Measurements from ENCODE around the gene TOR1A. TPM values are rescaled to one million over a fixed set of nuclear protein-coding genes. Genes with fewer than 3 reads are reported as not detected.

Gene TOR1A
- total RNA-seq, 1 experiment from 2014 or later: 36.3 TPM

DNA sequence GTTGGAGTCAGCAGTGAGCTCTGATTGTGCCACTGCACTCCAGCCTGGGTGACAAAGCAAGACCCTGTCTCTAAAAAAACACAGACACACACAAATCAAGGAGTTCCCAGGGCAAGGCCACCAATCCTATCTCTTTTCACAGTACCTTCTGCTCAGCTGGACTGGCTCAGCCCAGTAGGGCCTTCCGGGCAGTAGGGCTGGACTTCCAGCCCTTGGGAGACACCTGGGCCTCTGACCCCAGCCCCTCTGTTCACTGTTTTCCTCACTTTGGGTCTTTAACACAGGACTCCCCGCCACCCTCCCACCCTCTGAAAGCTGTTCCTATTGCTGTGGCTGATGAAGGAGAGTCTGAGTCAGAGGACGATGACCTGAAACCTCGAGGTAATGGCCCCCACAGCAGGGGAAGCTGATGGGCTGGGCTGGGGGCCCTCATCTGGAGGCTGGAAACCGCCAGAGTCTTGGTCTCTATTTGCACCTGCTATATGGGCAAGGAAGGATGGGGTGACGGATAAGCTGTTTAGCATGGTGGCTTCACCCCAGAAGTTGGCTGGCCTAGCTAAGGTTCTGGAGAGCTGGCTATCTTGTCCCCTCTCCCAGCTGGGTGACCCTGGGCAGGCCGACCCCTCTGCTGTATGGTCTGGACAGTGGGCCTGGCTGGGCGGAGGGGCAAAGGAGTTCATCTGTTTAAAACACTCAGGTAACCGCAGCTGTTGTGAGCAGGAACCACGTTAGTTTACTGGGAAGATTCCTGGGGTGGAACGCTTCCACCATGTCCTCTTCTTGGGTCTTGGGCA is 36.9 kb upstream of the TOR1A start:
- Mint-ChIP-seq H3K27ac (ENCODE audit: unreplicated experiment) (no peak overlapping the region), H3K4me3 (ENCODE audit: low read depth, unreplicated experiment) (no peak overlapping the region), H3K36me3 (ENCODE audit: insufficient read depth, unreplicated experiment) (peaks cover 8% of the 10 kb centered on the region), H3K27me3 (ENCODE audit: unreplicated experiment) (no peaks in the 10 kb centered on the region), H3K4me1 (ENCODE audit: low read depth, unreplicated experiment) (no peaks in the 10 kb centered on the region), H3K9me3 (ENCODE audit: low read depth, unreplicated experiment) (no peaks in the 10 kb centered on the region)
- no peak for DNase-seq
- CTCF ChIA-PET: no interaction called here
- intact Hi-C loops (cut with micrococcal nuclease; ENCODE audit: unreplicated experiment): no loop called here
- TF ChIP-seq, protein P1, sequence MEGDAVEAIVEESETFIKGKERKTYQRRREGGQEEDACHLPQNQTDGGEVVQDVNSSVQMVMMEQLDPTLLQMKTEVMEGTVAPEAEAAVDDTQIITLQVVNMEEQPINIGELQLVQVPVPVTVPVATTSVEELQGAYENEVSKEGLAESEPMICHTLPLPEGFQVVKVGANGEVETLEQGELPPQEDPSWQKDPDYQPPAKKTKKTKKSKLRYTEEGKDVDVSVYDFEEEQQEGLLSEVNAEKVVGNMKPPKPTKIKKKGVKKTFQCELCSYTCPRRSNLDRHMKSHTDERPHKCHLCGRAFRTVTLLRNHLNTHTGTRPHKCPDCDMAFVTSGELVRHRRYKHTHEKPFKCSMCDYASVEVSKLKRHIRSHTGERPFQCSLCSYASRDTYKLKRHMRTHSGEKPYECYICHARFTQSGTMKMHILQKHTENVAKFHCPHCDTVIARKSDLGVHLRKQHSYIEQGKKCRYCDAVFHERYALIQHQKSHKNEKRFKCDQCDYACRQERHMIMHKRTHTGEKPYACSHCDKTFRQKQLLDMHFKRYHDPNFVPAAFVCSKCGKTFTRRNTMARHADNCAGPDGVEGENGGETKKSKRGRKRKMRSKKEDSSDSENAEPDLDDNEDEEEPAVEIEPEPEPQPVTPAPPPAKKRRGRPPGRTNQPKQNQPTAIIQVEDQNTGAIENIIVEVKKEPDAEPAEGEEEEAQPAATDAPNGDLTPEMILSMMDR (IDR thresholded peaks at IDR 0.05; ENCODE audit: unreplicated experiment): no peak
- BruUV-seq (replicated peaks): no TSS peak

DNA sequence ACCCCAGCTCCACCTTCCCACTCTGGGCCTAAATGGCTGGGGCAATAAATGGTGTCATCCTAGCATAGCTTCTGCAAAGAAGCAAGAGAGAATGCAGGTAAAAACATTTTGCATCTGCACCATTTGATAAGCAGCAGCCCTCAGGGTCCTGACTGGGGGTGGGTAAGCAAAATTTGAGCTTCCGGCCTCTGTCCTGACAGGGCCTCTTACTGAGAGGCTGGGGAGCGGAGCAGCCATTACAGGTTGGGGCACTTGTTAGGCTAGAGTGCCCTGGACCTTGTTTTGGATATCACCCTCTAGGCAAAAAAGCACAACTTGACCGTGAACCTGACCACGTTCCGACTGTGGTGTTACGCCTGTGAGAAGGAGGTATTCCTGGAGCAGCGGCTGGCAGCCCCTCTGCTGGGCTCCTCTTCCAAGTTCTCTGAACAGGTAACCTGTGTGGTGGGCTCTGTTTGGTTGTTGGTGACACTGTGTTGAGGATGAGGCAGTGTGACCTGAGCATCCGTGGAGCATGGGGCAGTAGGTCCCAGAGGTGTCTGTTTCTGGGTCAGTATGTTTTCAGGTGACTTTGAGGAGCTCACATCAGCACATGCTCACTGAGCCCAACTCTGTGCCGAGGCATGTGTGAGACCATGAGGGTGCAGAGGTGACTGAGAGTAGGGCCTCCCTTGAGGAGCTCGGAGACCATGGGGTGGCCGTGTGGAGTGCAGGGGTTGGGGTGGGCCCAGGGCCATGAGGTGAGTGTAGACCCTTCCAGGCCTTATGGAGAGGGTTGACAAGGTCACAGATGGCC is 34.4 kb upstream of the TOR1A start:
- Mint-ChIP-seq H3K36me3 (ENCODE audit: insufficient read depth, unreplicated experiment) (no peaks in the 10 kb centered on the region), H3K4me3 (ENCODE audit: low read depth, unreplicated experiment) (no peak overlapping the region), H3K9me3 (ENCODE audit: low read depth, unreplicated experiment) (no peaks in the 10 kb centered on the region), H3K27ac (ENCODE audit: unreplicated experiment) (no peak overlapping the region), H3K4me1 (ENCODE audit: low read depth, unreplicated experiment) (no peaks in the 10 kb centered on the region), H3K27me3 (ENCODE audit: unreplicated experiment) (no peaks in the 10 kb centered on the region)
- BruUV-seq (replicated peaks): no TSS peak
- TF ChIP-seq, protein P1 (IDR thresholded peaks at IDR 0.05; ENCODE audit: unreplicated experiment): no peak
- intact Hi-C loops (cut with micrococcal nuclease; ENCODE audit: unreplicated experiment): no loop called here
- CTCF ChIA-PET: no interaction called here
- DNase-seq: no peak

DNA sequence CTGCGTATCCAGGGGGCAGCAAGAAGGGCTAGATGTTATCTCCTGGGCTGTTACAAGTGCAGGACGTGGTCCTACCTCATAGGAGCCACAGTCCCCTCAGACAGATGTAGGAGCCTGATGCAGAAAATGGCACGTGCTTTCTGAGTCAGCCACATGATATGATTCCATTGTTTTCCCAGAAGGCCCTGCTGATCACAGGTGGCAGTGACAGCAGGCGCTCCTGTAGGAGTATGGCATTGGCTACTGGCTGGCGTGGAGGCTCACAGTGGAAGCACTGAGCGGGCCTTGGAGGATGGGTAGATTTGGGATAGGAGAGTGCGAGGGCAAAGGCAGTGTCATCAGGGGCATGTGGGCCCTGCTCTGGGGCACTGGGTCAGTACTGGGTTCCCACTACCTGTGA is 33.3 kb upstream of the TOR1A start:
- TF ChIP-seq, protein P1 (IDR thresholded peaks at IDR 0.05; ENCODE audit: unreplicated experiment): no peak
- BruUV-seq (replicated peaks): no TSS peak

DNA sequence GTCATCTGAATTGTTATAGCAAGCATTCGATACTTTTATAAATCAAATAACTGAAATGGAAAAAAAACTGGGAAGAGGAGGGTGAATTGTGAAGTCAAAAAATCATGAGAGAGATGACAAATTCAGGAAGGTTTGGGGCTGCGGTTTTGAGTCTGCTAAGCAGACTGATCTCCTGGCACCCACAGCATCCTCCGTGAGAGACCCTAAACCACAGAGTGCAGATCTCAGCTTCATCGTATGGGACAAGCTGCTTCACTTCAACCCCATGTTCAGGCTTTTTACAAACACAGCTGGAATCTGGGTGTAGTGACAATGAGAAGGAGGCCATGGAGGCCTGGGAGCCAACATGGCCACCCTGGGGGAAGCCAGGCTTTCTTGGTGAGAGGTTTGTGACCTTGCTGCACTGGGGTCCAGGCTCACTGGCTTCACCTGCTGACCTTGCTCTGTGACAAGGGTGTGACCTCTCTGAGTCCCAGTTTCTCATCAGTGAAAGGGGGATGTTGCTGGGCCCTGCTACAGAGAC is 30.7 kb upstream of the TOR1A start:
- intact Hi-C loops (cut with micrococcal nuclease; ENCODE audit: unreplicated experiment): no loop called here
- no peaks in the 10 kb centered on the region for H3K4me1 Mint-ChIP-seq (ENCODE audit: low read depth, unreplicated experiment)
- no peak for DNase-seq
- no peaks in the 10 kb centered on the region for H3K9me3 Mint-ChIP-seq (ENCODE audit: low read depth, unreplicated experiment)
- no peak overlapping the region for H3K27ac Mint-ChIP-seq (ENCODE audit: unreplicated experiment)
- CTCF ChIA-PET: no interaction called here
- no peaks in the 10 kb centered on the region for H3K36me3 Mint-ChIP-seq (ENCODE audit: insufficient read depth, unreplicated experiment)
- BruUV-seq (replicated peaks): no TSS peak
- no peak overlapping the region for H3K4me3 Mint-ChIP-seq (ENCODE audit: low read depth, unreplicated experiment)
- no peaks in the 10 kb centered on the region for H3K27me3 Mint-ChIP-seq (ENCODE audit: unreplicated experiment)
- TF ChIP-seq, protein P1 (IDR thresholded peaks at IDR 0.05; ENCODE audit: unreplicated experiment): no peak

More for the DNA sequence above, 33.3 kb upstream of the TOR1A start:
- Mint-ChIP-seq H3K4me1 (ENCODE audit: low read depth, unreplicated experiment) (no peaks in the 10 kb centered on the region), H3K27me3 (ENCODE audit: unreplicated experiment) (no peaks in the 10 kb centered on the region), H3K9me3 (ENCODE audit: low read depth, unreplicated experiment) (no peaks in the 10 kb centered on the region), H3K36me3 (ENCODE audit: insufficient read depth, unreplicated experiment) (no peaks in the 10 kb centered on the region), H3K4me3 (ENCODE audit: low read depth, unreplicated experiment) (no peak overlapping the region), H3K27ac (ENCODE audit: unreplicated experiment) (no peak overlapping the region)
- DNase-seq: no peak
- CTCF ChIA-PET: no interaction called here
- intact Hi-C loops (cut with micrococcal nuclease; ENCODE audit: unreplicated experiment): no loop called here

All from Calu3 (cell line).